Left forelimb (tissue), 1 donor: Measurements from ENCODE around the gene BHMT.

ENCODE experiments used
- DNase-seq: peaks from one replicate; pipeline ENCODE4 v3.0.0-alpha.2; 2018; ENCODE audit warnings: low spot score

Gene BHMT

GRCh38 chr5:79111387-79111959 is at the start of gene BHMT:
TSS of gene BHMT (plus strand) at chr5:79111809. CDS start at chr5:79111886, 77 bp downstream.
- DNase-seq, result no peak

- no peak for DNase-seq
These were observed 49.2 kb upstream of the BHMT start for GRCh38 chr5:79062436-79062835.

- peak; percentile 70 for DNase-seq
These were observed 41.9 kb upstream of the BHMT start, which contains the start of the genes BHMT2 and DMGDH for GRCh38 chr5:79069488-79070349. TSS of gene BHMT2 (plus strand) at chr5:79069767. CDS start at chr5:79069783, 16 bp downstream. TSS of gene DMGDH (minus strand) at chr5:79069674. CDS start at chr5:79069620, 54 bp downstream.

- no peak for DNase-seq
These were observed 41.3 kb upstream of the BHMT start for GRCh38 chr5:79070350-79070667.

GRCh38 chr5:79074641-79075040 is 37.0 kb upstream of the BHMT start:
- no peak for DNase-seq

- DNase-seq, result no peak
These were observed 35.8 kb upstream of the BHMT start for GRCh38 chr5:79075646-79076426.

GRCh38 chr5:79076819-79077218 is 34.8 kb upstream of the BHMT start:
- DNase-seq, result no peak

GRCh38 chr5:79077680-79078365 is 33.8 kb upstream of the BHMT start:
- no peak for DNase-seq

- DNase-seq, result no peak
These were observed 30.8 kb upstream of the BHMT start for GRCh38 chr5:79080804-79081203.

- DNase-seq, result no peak
These were observed 29.8 kb upstream of the BHMT start for GRCh38 chr5:79081779-79082178.

GRCh38 chr5:79086116-79086515 is 25.5 kb upstream of the BHMT start:
- DNase-seq, result no peak

- DNase-seq, result no peak
These were observed 23.1 kb upstream of the BHMT start for GRCh38 chr5:79088507-79088906.

- DNase-seq, result no peak
These were observed 20.5 kb upstream of the BHMT start for GRCh38 chr5:79091064-79091463.

GRCh38 chr5:79093762-79094161 is 17.8 kb upstream of the BHMT start:
- DNase-seq, result no peak

- DNase-seq, result no peak
These were observed 5.7 kb upstream of the BHMT start for GRCh38 chr5:79105868-79106267.

GRCh38 chr5:79107020-79107796 is 4.4 kb upstream of the BHMT start:
- no peak for DNase-seq

- DNase-seq, result no peak
These were observed 3.5 kb upstream of the BHMT start for GRCh38 chr5:79108086-79108485.

- no peak for DNase-seq
These were observed 2.8 kb upstream of the BHMT start for GRCh38 chr5:79108792-79109191.

- no peak for DNase-seq
These were observed 1.8 kb upstream of the BHMT start for GRCh38 chr5:79109527-79110492.
